ENCODE measurements around the gene ZNF174. TPM values are rescaled to one million over a fixed set of nuclear protein-coding genes. Genes with fewer than 3 reads are reported as not detected.

Gene ZNF174
- total and polyA plus RNA-seq, 2 of the 8 experiments (the other 6 are each of a cell fraction or from before 2014, with no cell fraction given) = 9.1 to 12.7 TPM

GRCh38 chr16:3458852-3459361 is 57.9 kb downstream of the ZNF174 start:
- H3K23me2 ChIP-seq (ENCODE audit: low read depth, low read length) = peaks cover 8% of the 10 kb centered on the region; the same call in 1 of the 2 replicates
- H3K4ac ChIP-seq (replicated peaks; ENCODE audit: insufficient read length, low read depth, low read length) = no peak overlapping the region
- no peak overlapping the region for H3K23ac ChIP-seq (ENCODE audit: insufficient read length)
- ChIA-PET CTCF (ENCODE audit: partially characterized antibody) (no interaction called here), POLR2A (ENCODE audit: partially characterized antibody) (interaction anchor here (0.6 to 1.0 kb wide), 5 partner anchors 9 to 309 kb away, joined by 3 to 5 read pairs (median 4); no protein-coding TSS in a partner anchor)
- no peaks in the 10 kb centered on the region for H3K36me3 ChIP-seq (ENCODE audit: control insufficient read depth in 2 of 4, insufficient read depth in 4 of 4, low read length in 3 of 4)
- FAIRE-seq (no peak), DNase-seq (ENCODE audit: low read depth in 1 of 2, low spot score in 2 of 2) (no peak)
- H3K4me3 ChIP-seq (ENCODE audit: extremely low read depth in 1 of 4, insufficient read depth in 2 of 4, low read depth in 3 of 4, low read length in 4 of 4) = peak overlapping the region; percentile 85 to 97 (median 88)
- no peak overlapping the region for H2BK120ac ChIP-seq (replicated peaks; ENCODE audit: low read depth, low read length)
- no peak overlapping the region for H4K91ac ChIP-seq (replicated peaks; ENCODE audit: insufficient read length, low read length)
- H3K79me2 ChIP-seq (ENCODE audit: control insufficient read depth in 1 of 2, insufficient read depth in 2 of 2, low read length in 2 of 2) = peaks cover 12 to 56% of the 10 kb centered on the region in 2 experiments
- no peak overlapping the region for H2BK15ac ChIP-seq (ENCODE audit: low read length)
- 37% methylated on average over 10 of the region's 10 CpGs; no CpG with 5 or more reads in 1 of the 2 experiments for WGBS, 2 experiments (ENCODE audit: extremely low coverage in 1 of 2, insufficient coverage in 1 of 2, insufficient read length in 1 of 2, insufficient replicate concordance in 2 of 2, low coverage in 1 of 2, low lambda C conversion rate in 2 of 2, missing lambda C conversion rate in 1 of 2)
- no peak overlapping the region for H4K8ac ChIP-seq (ENCODE audit: extremely low read depth, insufficient read depth, low read length)
- peak overlapping the region; percentile 72 to 85 for H3K4me2 ChIP-seq (ENCODE audit: insufficient read depth in 1 of 2, low read depth in 2 of 2, low read length in 2 of 2)
- H3K18ac ChIP-seq (ENCODE audit: extremely low read depth, low read length) = peak overlapping the region; percentile 14; the same call in 1 of the 2 replicates
- H2AK5ac ChIP-seq (ENCODE audit: low read depth, low read length) = no peak overlapping the region
- peak overlapping the region; percentile 65 for H3K27ac ChIP-seq (ENCODE audit: low read depth, low read length)
- H3K27me3 ChIP-seq (replicated peaks in 1 of 4; ENCODE audit: control insufficient read depth in 3 of 4, extremely low read depth in 1 of 4, insufficient read depth in 3 of 4, low read length in 3 of 4) = no peaks in the 10 kb centered on the region
- no peak overlapping the region for H2BK12ac ChIP-seq (ENCODE audit: low read depth, low read length)
- peaks cover 4% of the 10 kb centered on the region; the same call in 1 of the 2 replicates for H3K79me1 ChIP-seq (ENCODE audit: low read depth, low read length)
- peaks cover 8 to 13% of the 10 kb centered on the region in 2 experiments for H4K20me1 ChIP-seq (replicated peaks in 1 of 2; ENCODE audit: control insufficient read depth in 1 of 2, insufficient read depth in 2 of 2, low read length in 2 of 2)
- peak overlapping the region; percentile 45 to 92 (median 86); a peak in 6 of 7 replicates for H3K9ac ChIP-seq (replicated peaks in 1 of 4; ENCODE audit: extremely low read depth in 1 of 4, low read depth in 3 of 4, low read length in 3 of 4)
- H3K56ac ChIP-seq (replicated peaks; ENCODE audit: insufficient read length, low read depth, low read length) = no peak overlapping the region
- no peaks in the 10 kb centered on the region for H3K9me3 ChIP-seq (ENCODE audit: insufficient read depth in 2 of 2, low read depth in 1 of 2, low read length in 1 of 2)
- H2BK20ac ChIP-seq (ENCODE audit: low read length) = no peak overlapping the region
- H4K5ac ChIP-seq (ENCODE audit: insufficient read length, low read depth, low read length) = no peak overlapping the region
- peaks cover 6 to 25% (median 17%) of the 10 kb centered on the region in 4 experiments; a peak in 6 of 7 replicates for H3K4me1 ChIP-seq (replicated peaks in 1 of 4; ENCODE audit: control insufficient read depth in 3 of 4, insufficient read depth in 4 of 4, low read length in 3 of 4)
- no peak overlapping the region for H3K14ac ChIP-seq (ENCODE audit: insufficient read length)
- peak overlapping the region; percentile 95; the same call in 1 of the 2 replicates for H2BK5ac ChIP-seq (ENCODE audit: low read depth, low read length)
- H2AFZ ChIP-seq (ENCODE audit: low read length) = no peak overlapping the region
- TF ChIP-seq SP1 (IDR thresholded peaks at IDR 0.05; ENCODE audit: low read depth, low read length) (no peak), SIX5 (IDR thresholded peaks at IDR 0.05; ENCODE audit: low read depth, low read length) (no peak), SIRT6 (IDR thresholded peaks at IDR 0.05; ENCODE audit: low read length) (no peak), ZNF274 (IDR thresholded peaks at IDR 0.05; ENCODE audit: borderline replicate concordance, extremely low read depth, low read length) (no peak), SIN3A (conservative IDR thresholded peaks at IDR 0.05 in 1 of 2, IDR thresholded peaks at IDR 0.05 in 1 of 2; ENCODE audit: low read depth in 1 of 2, low read length in 2 of 2) (no peak), USF2 (IDR thresholded peaks at IDR 0.05; ENCODE audit: low read length) (no peak), KDM4A (IDR thresholded peaks at IDR 0.05; ENCODE audit: low read depth, low read length, severe bottlenecking) (no peak), ATF3 (IDR thresholded peaks at IDR 0.05; ENCODE audit: insufficient read depth, low read depth, low read length) (no peak), MAX (IDR thresholded peaks at IDR 0.05) (no peak), BCL11A (IDR thresholded peaks at IDR 0.05; ENCODE audit: low read depth in 2 of 2, low read length in 2 of 2) (no peak), RFX5 (IDR thresholded peaks at IDR 0.05; ENCODE audit: borderline replicate concordance, low read depth, low read length) (no peak)

Measured in H1 (cell line).